Esophagus muscularis mucosa (tissue), 4 donors: ENCODE data around the gene DMKN. TPM values are rescaled to one million over a fixed set of nuclear protein-coding genes. Genes with fewer than 3 reads are reported as not detected.
A peak's percentile ranks its signal among the peaks of the same experiment; 100 is the strongest.

ENCODE experiments used
- DNase-seq: peaks from one replicate; pipeline ENCODE4 v3.0.0-alpha.2; 2017; ENCODE audit errors: extremely low spot score
- H3K27ac ChIP-seq, 4 donors: fragments of 200-600 bp; sonication (generic); replicated peaks in 1 of 4; 1 replicate in 3 of 4; 2 replicates in 1 of 4; pipeline ENCODE4 v1.5.1; 2016 to 2019; ENCODE audit warnings: mild to moderate bottlenecking in 1 of 4
- H3K27me3 ChIP-seq, 4 donors: fragments of 200-600 bp; sonication (generic); one replicate each; pipeline versions ENCODE4 v1.5.1 to v1.6.0; 2016 to 2019
- H3K36me3 ChIP-seq, 4 donors: fragments of 200-600 bp; sonication (generic); one replicate each; pipeline ENCODE4 v1.5.1; 2016 to 2019
- H3K4me1 ChIP-seq, 4 donors: fragments of 200-600 bp; sonication (generic); one replicate each; pipeline ENCODE4 v1.5.1; 2016 to 2019
- H3K4me3 ChIP-seq, 4 donors: fragments of 200-600 bp; sonication (generic); 1 replicate in 2 of 4; 2 replicates in 2 of 4; pipeline ENCODE4 v1.5.1; 2016 to 2019; ENCODE audit warnings: mild to moderate bottlenecking in 4 of 4, moderate library complexity in 1 of 4
- H3K9me3 ChIP-seq, 4 donors: fragments of 200-600 bp; sonication (generic); 1 replicate in 3 of 4; 2 replicates in 1 of 4; pipeline ENCODE4 v1.5.1; 2016 to 2019
- CTCF ChIP-seq, 3 experiments: fragments of 200-600 bp in 2 of 3; fragments of 450-650 bp in 1 of 3; sonication (generic) in 2 of 3; IDR thresholded peaks; one replicate each; pipeline ENCODE4 v1.5.1; 2017 to 2019; ENCODE audit warnings: antibody characterized with exemption in 3 of 3, mild to moderate bottlenecking in 2 of 3, moderate library complexity in 1 of 3
- EP300 ChIP-seq: sonication (generic); formaldehyde crosslinking; IDR thresholded peaks from one replicate; pipeline ENCODE4 v1.6.1; 2017; ENCODE audit warnings: antibody characterized with exemption
- POLR2A ChIP-seq: fragments of 450-650 bp; IDR thresholded peaks from one replicate; pipeline ENCODE4 v1.6.1; 2017; ENCODE audit warnings: antibody characterized with exemption, moderate library complexity, mild to moderate bottlenecking, low read depth
- POLR2AphosphoS5 ChIP-seq, 2 donors: sonication (generic); formaldehyde crosslinking; IDR thresholded peaks; one replicate each; pipeline ENCODE4 v1.6.1; 2017; ENCODE audit warnings: antibody characterized with exemption in 2 of 2
- WGBS: methylation state at CpG from one replicate; pipeline ENCODE4 v1.1.5; 2018; 5-methylcytosine and 5-hydroxymethylcytosine counted together
- intact Hi-C: fragments of 100-400 bp; cut with DNase I; formaldehyde crosslinking; loops from one replicate; pipeline ENCODE4 v1.15.1; 2023
- total RNA-seq, 4 donors: library from RNA; depleted of rRNA; stranded (reverse); fragments of >200 nt; gene quantifications; one replicate each; pipeline versions ENCODE4 v1.1.0 to v1.2.1, GENCODE V29; 2016

Gene DMKN
- total RNA-seq, 4 donors from 2014 or later = 1.7 to 5.5 (median 3.8) TPM

- H3K9me3 ChIP-seq = no peaks in the 10 kb centered on the region
- peaks cover 16 to 38% (median 28%) of the 10 kb centered on the region in 4 donors for H3K4me1 ChIP-seq
- WGBS = 90% methylated on average over 8 of the region's 8 CpGs
- H3K27ac ChIP-seq = no peak overlapping the region
- H3K36me3 ChIP-seq = peaks cover 4 to 31% (median 21%) of the 10 kb centered on the region in 4 donors
- no peaks in the 10 kb centered on the region for H3K27me3 ChIP-seq
- DNase-seq = no peak
- intact Hi-C loops = loop anchor here (5.0 kb wide), 3 partner anchors 66 to 171 kb away; partner anchors contain the start of genes HAUS5, KMT2B and RBM42
- TF ChIP-seq POLR2A (no peak), CTCF (IDR thresholded peaks at IDR 0.05) (no peak), EP300 (no peak), POLR2AphosphoS5 (IDR thresholded peaks at IDR 0.05) (no peak)
- peak overlapping the region; percentile 79 to 89 (median 84) for H3K4me3 ChIP-seq
These were observed 33.1 kb upstream of the DMKN start for GRCh38 chr19:35546532-35546931.

GRCh38 chr19:35545855-35546381, 32.5 kb upstream of the DMKN start:
- TF ChIP-seq CTCF (IDR thresholded peaks at IDR 0.05) (no peak), POLR2A (no peak), EP300 (no peak), POLR2AphosphoS5 (IDR thresholded peaks at IDR 0.05) (no peak)
- no peak for DNase-seq
- H3K4me1 ChIP-seq = peaks cover 16 to 38% (median 28%) of the 10 kb centered on the region in 4 donors
- no peaks in the 10 kb centered on the region for H3K9me3 ChIP-seq
- 7% methylated on average over 17 of the region's 27 CpGs for WGBS
- peak overlapping the region; percentile 79 to 89 (median 84) for H3K4me3 ChIP-seq
- peaks cover 4 to 28% (median 21%) of the 10 kb centered on the region in 4 donors for H3K36me3 ChIP-seq
- intact Hi-C loops = loop anchor here (5.0 kb wide), 3 partner anchors 66 to 171 kb away; partner anchors contain the start of genes HAUS5, KMT2B and RBM42
- peak overlapping the region; percentile 81 to 87 (median 84) for H3K27ac ChIP-seq
- H3K27me3 ChIP-seq = no peaks in the 10 kb centered on the region

- H3K27me3 ChIP-seq = no peaks in the 10 kb centered on the region
- H3K4me1 ChIP-seq = peaks cover 16 to 38% (median 28%) of the 10 kb centered on the region in 4 donors
- intact Hi-C loops = loop anchor here (5.0 kb wide), 3 partner anchors 67 to 172 kb away; partner anchors contain the start of genes HAUS5, KMT2B and RBM42
- TF ChIP-seq EP300 (no peak), CTCF (IDR thresholded peaks at IDR 0.05) (no peak), POLR2A (no peak), POLR2AphosphoS5 (IDR thresholded peaks at IDR 0.05) (peak; percentile 85 to 87)
- H3K9me3 ChIP-seq = no peaks in the 10 kb centered on the region
- peak within 1 kb of the TSS; percentile 79 to 89 (median 84) for H3K4me3 ChIP-seq
- DNase-seq = peak; percentile 96
- H3K27ac ChIP-seq = peak within 1 kb of the TSS; percentile 81 to 87 (median 84)
- 0% methylated on average over 21 of the region's 85 CpGs for WGBS
- H3K36me3 ChIP-seq = peaks cover 4 to 27% (median 18%) of the 10 kb centered on the region in 4 donors
These were observed 31.8 kb upstream of the DMKN start, which contains the start of gene TMEM147 for GRCh38 chr19:35545001-35545854. Gene TMEM147, plus strand, starts transcription at chr19:35545626. Its CDS starts 114 bp downstream, at chr19:35545740.

GRCh38 chr19:35544110-35544802, 30.8 kb upstream of the DMKN start:
- Histone ChIP-seq H3K9me3 (no peaks in the 10 kb centered on the region), H3K36me3 (peaks cover 4 to 27% (median 16%) of the 10 kb centered on the region in 4 donors), H3K27me3 (no peaks in the 10 kb centered on the region), H3K27ac (peak overlapping the region in 3 of 4 donors; percentile 81 to 87 (median 84)), H3K4me3 (peak overlapping the region; percentile 79 to 89 (median 84)), H3K4me1 (peaks cover 16 to 38% (median 28%) of the 10 kb centered on the region in 4 donors)
- intact Hi-C loops = no loop called here
- no peak for DNase-seq
- TF ChIP-seq POLR2A = no peak
- no peak for TF ChIP-seq CTCF (IDR thresholded peaks at IDR 0.05)
- TF ChIP-seq POLR2AphosphoS5 (IDR thresholded peaks at IDR 0.05) = no peak
- WGBS = 66% methylated on average over 3 of the region's 3 CpGs
